ENCODE results near the gene KRTAP5-7.

- TF ChIP-seq CTCF (IDR thresholded peaks at IDR 0.05; ENCODE audit: insufficient read depth, low read depth, low read length) (no peak), EZH2 (IDR thresholded peaks at IDR 0.05; ENCODE audit: insufficient read depth, low read length) (no peak)
Measured at GRCh38 chr11:71491940-71492339, 35.1 kb upstream of the KRTAP5-7 start.
